Measurements from ENCODE around the gene TRIM54.
"Not testable (repeated sequence)": the region's sequence is repeated elsewhere in the genome, so short reads cannot be mapped to it uniquely, and the experiment has no call there.

TRIM54 gene

GRCh38 chr2:27271631-27272340 lies 10.4 kb upstream of the TRIM54 start:
- no peak overlapping the region for H3K9ac ChIP-seq (ENCODE audit: insufficient read length)
- no peak overlapping the region for H3K4me3 ChIP-seq
- no peaks in the 10 kb centered on the region for H3K9me3 ChIP-seq (ENCODE audit: low read depth, low read length)
- H3K36me3 ChIP-seq (ENCODE audit: insufficient read depth, low read length): no peaks in the 10 kb centered on the region
- no peak for TF ChIP-seq EZH2 (IDR thresholded peaks at IDR 0.05)
- TF ChIP-seq POLR2AphosphoS5 (IDR thresholded peaks at IDR 0.05; ENCODE audit: borderline replicate concordance, low read depth, low read length): no peak
- no peak for TF ChIP-seq FOXP2 (optimal IDR thresholded peaks at IDR 0.05; ENCODE audit: control extremely low read depth, extremely low read length, insufficient read depth)
- no peak overlapping the region for H3K27ac ChIP-seq
- DNase-seq (ENCODE audit: low read depth, low spot score): no peak

GRCh38 chr2:27272537-27273522 lies 9.4 kb upstream of the TRIM54 start:
- not testable (repeated sequence) for H3K4me3 ChIP-seq; H3K36me3 ChIP-seq (ENCODE audit: insufficient read depth, low read length)

GRCh38 chr2:27275211-27276150 lies 6.7 kb upstream of the TRIM54 start, which contains the start of gene DNAJC5G:
Gene DNAJC5G (plus strand): TSS chr2:27275433. CDS start chr2:27276729, 1,296 bp downstream.
- Histone ChIP-seq H3K9me3 (ENCODE audit: low read depth, low read length) (no peaks in the 10 kb centered on the region), H3K27ac (no peak within 1 kb of the TSS), H3K36me3 (ENCODE audit: insufficient read depth, low read length) (no peaks in the 10 kb centered on the region), H3K4me3 (no peak within 1 kb of the TSS), H3K9ac (ENCODE audit: insufficient read length) (no peak within 1 kb of the TSS)
- no peak for DNase-seq (ENCODE audit: low read depth, low spot score)
- TF ChIP-seq EZH2 (IDR thresholded peaks at IDR 0.05): no peak
- TF ChIP-seq POLR2AphosphoS5 (IDR thresholded peaks at IDR 0.05; ENCODE audit: borderline replicate concordance, low read depth, low read length): no peak
- TF ChIP-seq FOXP2 (optimal IDR thresholded peaks at IDR 0.05; ENCODE audit: control extremely low read depth, extremely low read length, insufficient read depth): no peak

More at GRCh38 chr2:27272537-27273522, 9.4 kb upstream of the TRIM54 start:
- not testable (repeated sequence) for H3K9ac ChIP-seq (ENCODE audit: insufficient read length); H3K27ac ChIP-seq; H3K9me3 ChIP-seq (ENCODE audit: low read depth, low read length); DNase-seq (ENCODE audit: low read depth, low spot score)

GRCh38 chr2:27278010-27278409 lies 4.2 kb upstream of the TRIM54 start:
- Histone ChIP-seq H3K27ac (no peak overlapping the region), H3K9me3 (ENCODE audit: low read depth, low read length) (no peaks in the 10 kb centered on the region), H3K36me3 (ENCODE audit: insufficient read depth, low read length) (no peaks in the 10 kb centered on the region), H3K9ac (ENCODE audit: insufficient read length) (no peak overlapping the region), H3K4me3 (no peak overlapping the region)
- TF ChIP-seq EZH2 (IDR thresholded peaks at IDR 0.05) (no peak), POLR2AphosphoS5 (IDR thresholded peaks at IDR 0.05; ENCODE audit: borderline replicate concordance, low read depth, low read length) (no peak), FOXP2 (optimal IDR thresholded peaks at IDR 0.05; ENCODE audit: control extremely low read depth, extremely low read length, insufficient read depth) (no peak)
- DNase-seq (ENCODE audit: low read depth, low spot score): no peak

- Histone ChIP-seq H3K9me3 (ENCODE audit: low read depth, low read length) (no peaks in the 10 kb centered on the region), H3K36me3 (ENCODE audit: insufficient read depth, low read length) (no peaks in the 10 kb centered on the region), H3K27ac (no peak overlapping the region), H3K4me3 (no peak overlapping the region), H3K9ac (ENCODE audit: insufficient read length) (no peak overlapping the region)
- no peak for DNase-seq (ENCODE audit: low read depth, low spot score)
- TF ChIP-seq POLR2AphosphoS5 (IDR thresholded peaks at IDR 0.05; ENCODE audit: borderline replicate concordance, low read depth, low read length) (no peak), EZH2 (IDR thresholded peaks at IDR 0.05) (no peak), FOXP2 (optimal IDR thresholded peaks at IDR 0.05; ENCODE audit: control extremely low read depth, extremely low read length, insufficient read depth) (no peak)
Measured at GRCh38 chr2:27280826-27281225, 1.4 kb upstream of the TRIM54 start.

- Histone ChIP-seq H3K9ac (ENCODE audit: insufficient read length) (no peak overlapping the region), H3K27ac (no peak overlapping the region), H3K9me3 (ENCODE audit: low read depth, low read length) (no peaks in the 10 kb centered on the region), H3K36me3 (ENCODE audit: insufficient read depth, low read length) (no peaks in the 10 kb centered on the region), H3K4me3 (no peak overlapping the region)
- TF ChIP-seq POLR2AphosphoS5 (IDR thresholded peaks at IDR 0.05; ENCODE audit: borderline replicate concordance, low read depth, low read length): no peak
- no peak for TF ChIP-seq EZH2 (IDR thresholded peaks at IDR 0.05)
- TF ChIP-seq FOXP2 (optimal IDR thresholded peaks at IDR 0.05; ENCODE audit: control extremely low read depth, extremely low read length, insufficient read depth): no peak
- DNase-seq (ENCODE audit: low read depth, low spot score): no peak
Measured at GRCh38 chr2:27281442-27281841, 787 bp upstream of the TRIM54 start.

GRCh38 chr2:27282892-27283291 lies 663 bp downstream of the TRIM54 start:
- no peak for TF ChIP-seq EZH2 (IDR thresholded peaks at IDR 0.05)
- no peak for TF ChIP-seq FOXP2 (optimal IDR thresholded peaks at IDR 0.05; ENCODE audit: control extremely low read depth, extremely low read length, insufficient read depth)
- no peak for TF ChIP-seq POLR2AphosphoS5 (IDR thresholded peaks at IDR 0.05; ENCODE audit: borderline replicate concordance, low read depth, low read length)
- Histone ChIP-seq H3K4me3 (no peak overlapping the region), H3K9me3 (ENCODE audit: low read depth, low read length) (no peaks in the 10 kb centered on the region), H3K27ac (no peak overlapping the region), H3K9ac (ENCODE audit: insufficient read length) (no peak overlapping the region), H3K36me3 (ENCODE audit: insufficient read depth, low read length) (no peaks in the 10 kb centered on the region)
- DNase-seq (ENCODE audit: low read depth, low spot score): no peak

All from SK-N-MC (cell line).